Measurements from ENCODE around the gene ABHD16B.

ABHD16B gene

DNA sequence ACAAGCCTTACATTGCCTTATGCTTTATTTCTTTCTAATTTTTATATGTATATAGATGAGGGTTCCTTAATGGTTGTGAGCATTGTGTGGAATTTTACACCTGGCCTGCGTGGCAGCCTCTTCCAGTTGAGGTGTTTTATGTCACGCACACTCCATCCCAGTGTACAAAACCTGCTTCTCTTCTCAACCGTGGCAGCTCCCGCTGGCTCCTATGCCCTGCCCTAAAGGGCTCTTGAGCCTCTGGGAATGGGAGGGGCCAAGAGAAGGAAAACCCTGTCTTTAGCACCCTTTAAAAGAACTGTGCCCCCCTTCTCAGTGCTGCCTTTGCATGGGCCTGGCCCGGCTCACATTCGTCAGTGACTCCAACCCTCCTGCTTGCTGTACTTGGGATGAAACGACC lies 29.3 kb downstream of the ABHD16B start:
- no peak for ATAC-seq

DNA sequence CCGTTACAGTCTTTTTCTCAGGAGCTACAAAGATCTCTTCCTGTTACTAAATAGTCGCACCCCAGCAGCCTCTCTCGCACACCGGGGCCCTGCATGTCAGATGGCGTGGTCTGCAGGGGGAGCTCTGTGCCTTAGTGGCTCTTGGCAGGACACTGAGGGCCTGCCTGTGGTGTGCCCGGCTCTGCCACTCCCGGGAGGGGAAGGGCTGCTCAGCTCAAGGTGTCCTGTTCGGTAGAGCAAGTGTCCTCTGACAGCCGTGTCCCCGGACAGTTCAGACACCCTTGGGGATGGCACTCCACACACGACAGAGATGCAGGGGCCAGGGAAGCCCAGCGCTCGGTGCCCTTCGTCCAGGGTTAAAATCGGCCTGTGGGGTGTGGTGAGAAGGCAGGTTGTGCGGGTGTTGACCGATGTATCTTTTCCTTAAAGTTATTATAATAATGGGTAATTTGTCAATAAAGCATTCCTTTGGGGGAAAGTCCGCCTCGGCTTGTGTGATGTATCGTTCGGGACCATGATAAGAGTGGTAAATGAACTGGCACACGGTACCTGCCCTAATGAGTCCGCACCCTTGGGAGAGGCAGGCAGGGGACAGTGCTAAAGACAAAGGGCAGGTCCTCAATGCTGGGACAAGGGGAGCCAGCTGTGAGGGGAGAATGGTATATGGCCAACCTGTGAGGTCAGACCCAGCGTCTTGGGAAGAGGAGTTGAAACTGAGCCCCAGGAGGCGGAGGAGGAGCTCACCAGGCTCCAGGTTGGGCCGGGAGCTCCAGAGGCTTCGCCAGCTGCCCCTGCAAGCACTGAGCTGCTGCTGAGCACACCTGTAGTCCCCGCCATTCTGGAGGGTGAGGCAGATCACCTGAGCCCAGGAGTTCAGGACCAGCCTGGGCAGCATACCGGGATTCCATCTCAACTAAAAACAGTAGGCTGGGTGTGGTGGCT lies 30.0 kb downstream of the ABHD16B start:
- ATAC-seq: no peak
- TF ChIP-seq GLIS3 (CRISPR knock-in tag; IDR thresholded peaks at IDR 0.05) (no peak), ARNTL (CRISPR knock-in tag; IDR thresholded peaks at IDR 0.05; ENCODE audit: borderline replicate concordance, low read depth) (no peak), ISL1 (CRISPR knock-in tag; IDR thresholded peaks at IDR 0.05) (no peak), PPARA (CRISPR knock-in tag; IDR thresholded peaks at IDR 0.05; ENCODE audit: borderline replicate concordance) (no peak), ZC3H10 (CRISPR knock-in tag; IDR thresholded peaks at IDR 0.05) (no peak), SNAI2 (CRISPR knock-in tag; IDR thresholded peaks at IDR 0.05) (no peak), ZFP3 (CRISPR knock-in tag; IDR thresholded peaks at IDR 0.05) (no peak), ZFP30 (CRISPR knock-in tag; IDR thresholded peaks at IDR 0.05) (no peak), ESRRG (CRISPR knock-in tag; IDR thresholded peaks at IDR 0.05) (no peak), ZNF565 (CRISPR knock-in tag; conservative IDR thresholded peaks at IDR 0.05; ENCODE audit: low read depth) (no peak), CSDC2 (CRISPR knock-in tag; IDR thresholded peaks at IDR 0.05) (no peak), BACH2 (CRISPR knock-in tag; IDR thresholded peaks at IDR 0.05; ENCODE audit: borderline replicate concordance) (no peak), OSR1 (CRISPR knock-in tag; IDR thresholded peaks at IDR 0.05) (no peak), RARB (CRISPR knock-in tag; IDR thresholded peaks at IDR 0.05) (no peak)
- TF ChIP-seq, protein P1, sequence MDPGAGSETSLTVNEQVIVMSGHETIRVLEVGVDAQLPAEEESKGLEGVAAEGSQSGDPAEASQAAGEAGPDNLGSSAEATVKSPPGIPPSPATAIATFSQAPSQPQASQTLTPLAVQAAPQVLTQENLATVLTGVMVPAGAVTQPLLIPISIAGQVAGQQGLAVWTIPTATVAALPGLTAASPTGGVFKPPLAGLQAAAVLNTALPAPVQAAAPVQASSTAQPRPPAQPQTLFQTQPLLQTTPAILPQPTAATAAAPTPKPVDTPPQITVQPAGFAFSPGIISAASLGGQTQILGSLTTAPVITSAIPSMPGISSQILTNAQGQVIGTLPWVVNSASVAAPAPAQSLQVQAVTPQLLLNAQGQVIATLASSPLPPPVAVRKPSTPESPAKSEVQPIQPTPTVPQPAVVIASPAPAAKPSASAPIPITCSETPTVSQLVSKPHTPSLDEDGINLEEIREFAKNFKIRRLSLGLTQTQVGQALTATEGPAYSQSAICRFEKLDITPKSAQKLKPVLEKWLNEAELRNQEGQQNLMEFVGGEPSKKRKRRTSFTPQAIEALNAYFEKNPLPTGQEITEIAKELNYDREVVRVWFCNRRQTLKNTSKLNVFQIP (CRISPR knock-in tag; IDR thresholded peaks at IDR 0.05; ENCODE audit: borderline replicate concordance, low read depth): no peak
- TF ChIP-seq, protein P2, sequence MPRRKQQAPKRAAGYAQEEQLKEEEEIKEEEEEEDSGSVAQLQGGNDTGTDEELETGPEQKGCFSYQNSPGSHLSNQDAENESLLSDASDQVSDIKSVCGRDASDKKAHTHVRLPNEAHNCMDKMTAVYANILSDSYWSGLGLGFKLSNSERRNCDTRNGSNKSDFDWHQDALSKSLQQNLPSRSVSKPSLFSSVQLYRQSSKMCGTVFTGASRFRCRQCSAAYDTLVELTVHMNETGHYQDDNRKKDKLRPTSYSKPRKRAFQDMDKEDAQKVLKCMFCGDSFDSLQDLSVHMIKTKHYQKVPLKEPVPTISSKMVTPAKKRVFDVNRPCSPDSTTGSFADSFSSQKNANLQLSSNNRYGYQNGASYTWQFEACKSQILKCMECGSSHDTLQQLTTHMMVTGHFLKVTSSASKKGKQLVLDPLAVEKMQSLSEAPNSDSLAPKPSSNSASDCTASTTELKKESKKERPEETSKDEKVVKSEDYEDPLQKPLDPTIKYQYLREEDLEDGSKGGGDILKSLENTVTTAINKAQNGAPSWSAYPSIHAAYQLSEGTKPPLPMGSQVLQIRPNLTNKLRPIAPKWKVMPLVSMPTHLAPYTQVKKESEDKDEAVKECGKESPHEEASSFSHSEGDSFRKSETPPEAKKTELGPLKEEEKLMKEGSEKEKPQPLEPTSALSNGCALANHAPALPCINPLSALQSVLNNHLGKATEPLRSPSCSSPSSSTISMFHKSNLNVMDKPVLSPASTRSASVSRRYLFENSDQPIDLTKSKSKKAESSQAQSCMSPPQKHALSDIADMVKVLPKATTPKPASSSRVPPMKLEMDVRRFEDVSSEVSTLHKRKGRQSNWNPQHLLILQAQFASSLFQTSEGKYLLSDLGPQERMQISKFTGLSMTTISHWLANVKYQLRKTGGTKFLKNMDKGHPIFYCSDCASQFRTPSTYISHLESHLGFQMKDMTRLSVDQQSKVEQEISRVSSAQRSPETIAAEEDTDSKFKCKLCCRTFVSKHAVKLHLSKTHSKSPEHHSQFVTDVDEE (CRISPR knock-in tag; IDR thresholded peaks at IDR 0.05): no peak
- TF ChIP-seq, protein P3, sequence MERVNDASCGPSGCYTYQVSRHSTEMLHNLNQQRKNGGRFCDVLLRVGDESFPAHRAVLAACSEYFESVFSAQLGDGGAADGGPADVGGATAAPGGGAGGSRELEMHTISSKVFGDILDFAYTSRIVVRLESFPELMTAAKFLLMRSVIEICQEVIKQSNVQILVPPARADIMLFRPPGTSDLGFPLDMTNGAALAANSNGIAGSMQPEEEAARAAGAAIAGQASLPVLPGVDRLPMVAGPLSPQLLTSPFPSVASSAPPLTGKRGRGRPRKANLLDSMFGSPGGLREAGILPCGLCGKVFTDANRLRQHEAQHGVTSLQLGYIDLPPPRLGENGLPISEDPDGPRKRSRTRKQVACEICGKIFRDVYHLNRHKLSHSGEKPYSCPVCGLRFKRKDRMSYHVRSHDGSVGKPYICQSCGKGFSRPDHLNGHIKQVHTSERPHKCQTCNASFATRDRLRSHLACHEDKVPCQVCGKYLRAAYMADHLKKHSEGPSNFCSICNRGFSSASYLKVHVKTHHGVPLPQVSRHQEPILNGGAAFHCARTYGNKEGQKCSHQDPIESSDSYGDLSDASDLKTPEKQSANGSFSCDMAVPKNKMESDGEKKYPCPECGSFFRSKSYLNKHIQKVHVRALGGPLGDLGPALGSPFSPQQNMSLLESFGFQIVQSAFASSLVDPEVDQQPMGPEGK (CRISPR knock-in tag; IDR thresholded peaks at IDR 0.05; ENCODE audit: borderline replicate concordance): no peak
- TF ChIP-seq, protein P4, sequence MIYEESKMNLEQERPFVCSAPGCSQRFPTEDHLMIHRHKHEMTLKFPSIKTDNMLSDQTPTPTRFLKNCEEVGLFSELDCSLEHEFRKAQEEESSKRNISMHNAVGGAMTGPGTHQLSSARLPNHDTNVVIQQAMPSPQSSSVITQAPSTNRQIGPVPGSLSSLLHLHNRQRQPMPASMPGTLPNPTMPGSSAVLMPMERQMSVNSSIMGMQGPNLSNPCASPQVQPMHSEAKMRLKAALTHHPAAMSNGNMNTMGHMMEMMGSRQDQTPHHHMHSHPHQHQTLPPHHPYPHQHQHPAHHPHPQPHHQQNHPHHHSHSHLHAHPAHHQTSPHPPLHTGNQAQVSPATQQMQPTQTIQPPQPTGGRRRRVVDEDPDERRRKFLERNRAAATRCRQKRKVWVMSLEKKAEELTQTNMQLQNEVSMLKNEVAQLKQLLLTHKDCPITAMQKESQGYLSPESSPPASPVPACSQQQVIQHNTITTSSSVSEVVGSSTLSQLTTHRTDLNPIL (CRISPR knock-in tag; IDR thresholded peaks at IDR 0.05; ENCODE audit: low read depth): no peak

More for the DNA sequence above, 29.3 kb downstream of the ABHD16B start:
- TF ChIP-seq CSDC2 (CRISPR knock-in tag; IDR thresholded peaks at IDR 0.05): no peak
- no peak for TF ChIP-seq ZC3H10 (CRISPR knock-in tag; IDR thresholded peaks at IDR 0.05)
- no peak for TF ChIP-seq BACH2 (CRISPR knock-in tag; IDR thresholded peaks at IDR 0.05; ENCODE audit: borderline replicate concordance)
- TF ChIP-seq, protein P5, sequence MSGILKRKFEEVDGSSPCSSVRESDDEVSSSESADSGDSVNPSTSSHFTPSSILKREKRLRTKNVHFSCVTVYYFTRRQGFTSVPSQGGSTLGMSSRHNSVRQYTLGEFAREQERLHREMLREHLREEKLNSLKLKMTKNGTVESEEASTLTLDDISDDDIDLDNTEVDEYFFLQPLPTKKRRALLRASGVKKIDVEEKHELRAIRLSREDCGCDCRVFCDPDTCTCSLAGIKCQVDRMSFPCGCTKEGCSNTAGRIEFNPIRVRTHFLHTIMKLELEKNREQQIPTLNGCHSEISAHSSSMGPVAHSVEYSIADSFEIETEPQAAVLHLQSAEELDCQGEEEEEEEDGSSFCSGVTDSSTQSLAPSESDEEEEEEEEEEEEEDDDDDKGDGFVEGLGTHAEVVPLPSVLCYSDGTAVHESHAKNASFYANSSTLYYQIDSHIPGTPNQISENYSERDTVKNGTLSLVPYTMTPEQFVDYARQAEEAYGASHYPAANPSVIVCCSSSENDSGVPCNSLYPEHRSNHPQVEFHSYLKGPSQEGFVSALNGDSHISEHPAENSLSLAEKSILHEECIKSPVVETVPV (CRISPR knock-in tag; IDR thresholded peaks at IDR 0.05): no peak
- no peak for TF ChIP-seq ZNF70 (CRISPR knock-in tag; IDR thresholded peaks at IDR 0.05)
- TF ChIP-seq, protein P2 (CRISPR knock-in tag; IDR thresholded peaks at IDR 0.05): no peak
- no peak for TF ChIP-seq ZNF565 (CRISPR knock-in tag; conservative IDR thresholded peaks at IDR 0.05; ENCODE audit: low read depth)

Measured in SK-N-SH treated with all-trans-retinoic acid at 6 μM for 48 hours (cell line).